HEK293T (cell line): ENCODE measurements around the gene ZC3H4.

Experiments used
- ARNT ChIP-seq: fragments of 450-650 bp; IDR thresholded peaks from 2 replicates; pipeline ENCODE4 v1.6.1; 2017; ENCODE audit warnings: mild to moderate bottlenecking
- CTBP1 ChIP-seq: fragments of 450-650 bp; IDR thresholded peaks from 2 replicates; pipeline ENCODE4 v1.6.1; 2016; ENCODE audit warnings: borderline replicate concordance
- FOXK2 ChIP-seq: fragments of 450-650 bp; IDR thresholded peaks from 2 replicates; pipeline ENCODE4 v1.6.1; 2016; ENCODE audit warnings: mild to moderate bottlenecking
- FOXM1 ChIP-seq: fragments of 450-650 bp; IDR thresholded peaks from 2 replicates; pipeline ENCODE4 v1.6.1; 2017; ENCODE audit warnings: mild to moderate bottlenecking, borderline replicate concordance
- NFRKB ChIP-seq: fragments of 450-650 bp; IDR thresholded peaks from 2 replicates; pipeline ENCODE4 v1.6.1; 2016; ENCODE audit warnings: mild to moderate bottlenecking, moderate library complexity
- SP1 ChIP-seq: fragments of 450-650 bp; IDR thresholded peaks from 2 replicates; pipeline ENCODE4 v1.6.1; 2017
- SUZ12 ChIP-seq: fragments of 450-650 bp; IDR thresholded peaks from 2 replicates; pipeline ENCODE4 v1.6.1; 2016; ENCODE audit warnings: mild to moderate bottlenecking
- ZNF384 ChIP-seq: fragments of 450-650 bp; IDR thresholded peaks from 2 replicates; pipeline ENCODE4 v1.6.1; 2016
- TF ChIP-seq, protein P1 (sequence below): fragments of 450-650 bp; IDR thresholded peaks from 2 replicates; pipeline ENCODE4 v1.6.1; 2016

- TF ChIP-seq SUZ12 (no peak), SP1 (no peak), ZNF384 (no peak), CTBP1 (no peak), FOXM1 (no peak), FOXK2 (no peak), ARNT (no peak), NFRKB (no peak)
- TF ChIP-seq, protein P1, sequence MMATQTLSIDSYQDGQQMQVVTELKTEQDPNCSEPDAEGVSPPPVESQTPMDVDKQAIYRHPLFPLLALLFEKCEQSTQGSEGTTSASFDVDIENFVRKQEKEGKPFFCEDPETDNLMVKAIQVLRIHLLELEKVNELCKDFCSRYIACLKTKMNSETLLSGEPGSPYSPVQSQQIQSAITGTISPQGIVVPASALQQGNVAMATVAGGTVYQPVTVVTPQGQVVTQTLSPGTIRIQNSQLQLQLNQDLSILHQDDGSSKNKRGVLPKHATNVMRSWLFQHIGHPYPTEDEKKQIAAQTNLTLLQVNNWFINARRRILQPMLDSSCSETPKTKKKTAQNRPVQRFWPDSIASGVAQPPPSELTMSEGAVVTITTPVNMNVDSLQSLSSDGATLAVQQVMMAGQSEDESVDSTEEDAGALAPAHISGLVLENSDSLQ: peak; percentile 85
Measured at GRCh38 chr19:47035127-47036096, 78.2 kb downstream of the ZC3H4 start.
